Fibroblast of pulmonary artery (primary cell): Measurements from ENCODE around the gene ABCA2.

Experiments
- DNase-seq: peaks from one replicate; pipeline ENCODE4 v3.0.0-alpha.2; 2010; ENCODE audit warnings: low read depth
- H3K4me3 ChIP-seq: replicated peaks from 2 replicates; pipeline ENCODE4 v1.5.1; 2011; ENCODE audit warnings: low read depth, mild to moderate bottlenecking, control low read depth, low read length, moderate library complexity
- CTCF ChIP-seq: IDR thresholded peaks from 2 replicates; pipeline ENCODE4 v1.5.1; 2011; ENCODE audit warnings: mild to moderate bottlenecking, control low read depth, low read length, inconsistent platforms; ENCODE audit errors: missing control alignments

Gene ABCA2

GRCh38 chr9:137042751-137043727 lies 15.0 kb upstream of the ABCA2 start:
- no peak for DNase-seq
- H3K4me3 ChIP-seq = no peak overlapping the region
- TF ChIP-seq CTCF = no peak

DNA sequence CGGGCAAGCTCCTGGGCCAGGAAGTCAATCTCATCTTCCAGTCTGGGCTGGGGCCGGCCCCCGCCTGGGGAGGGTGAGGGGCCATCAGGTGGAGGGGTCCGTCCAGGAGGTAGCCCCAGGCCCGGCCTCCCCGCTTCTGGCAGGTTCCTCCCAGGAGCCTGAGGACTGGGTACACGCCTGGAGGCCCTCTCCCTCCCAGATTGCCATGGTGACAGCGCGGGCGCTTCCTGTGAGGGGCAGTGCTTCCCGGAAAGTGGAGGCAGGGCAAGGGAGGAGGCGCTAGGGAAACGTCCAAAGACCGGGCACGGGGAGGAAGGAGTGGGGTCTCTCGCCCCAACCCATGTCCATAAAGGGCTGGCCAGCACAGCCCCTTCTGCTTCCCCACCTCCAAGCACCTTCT lies 13.1 kb upstream of the ABCA2 start:
- TF ChIP-seq CTCF = no peak
- no peak for DNase-seq
- H3K4me3 ChIP-seq = no peak overlapping the region

DNA sequence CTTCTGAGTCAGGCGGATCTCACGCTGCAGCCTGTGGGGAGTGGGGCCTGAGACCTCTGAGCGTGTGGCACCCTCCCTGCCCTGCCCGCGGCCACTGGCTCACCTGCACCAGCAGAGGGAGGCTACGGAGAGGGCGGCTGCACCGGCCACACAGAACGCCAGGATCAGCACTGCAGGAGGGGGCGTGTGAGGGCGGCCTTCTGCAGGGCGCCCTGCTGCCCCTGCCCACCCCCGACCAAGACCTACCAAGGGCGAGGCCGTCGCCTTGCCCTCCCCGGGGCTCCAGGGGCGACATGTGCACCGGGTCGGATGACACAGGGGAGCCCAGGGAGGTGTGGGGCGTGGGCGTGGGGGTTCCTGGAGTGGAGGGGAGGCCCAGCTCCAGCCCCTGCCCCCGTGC lies 12.5 kb upstream of the ABCA2 start:
- DNase-seq = no peak
- H3K4me3 ChIP-seq = no peak overlapping the region
- TF ChIP-seq CTCF = no peak

DNA sequence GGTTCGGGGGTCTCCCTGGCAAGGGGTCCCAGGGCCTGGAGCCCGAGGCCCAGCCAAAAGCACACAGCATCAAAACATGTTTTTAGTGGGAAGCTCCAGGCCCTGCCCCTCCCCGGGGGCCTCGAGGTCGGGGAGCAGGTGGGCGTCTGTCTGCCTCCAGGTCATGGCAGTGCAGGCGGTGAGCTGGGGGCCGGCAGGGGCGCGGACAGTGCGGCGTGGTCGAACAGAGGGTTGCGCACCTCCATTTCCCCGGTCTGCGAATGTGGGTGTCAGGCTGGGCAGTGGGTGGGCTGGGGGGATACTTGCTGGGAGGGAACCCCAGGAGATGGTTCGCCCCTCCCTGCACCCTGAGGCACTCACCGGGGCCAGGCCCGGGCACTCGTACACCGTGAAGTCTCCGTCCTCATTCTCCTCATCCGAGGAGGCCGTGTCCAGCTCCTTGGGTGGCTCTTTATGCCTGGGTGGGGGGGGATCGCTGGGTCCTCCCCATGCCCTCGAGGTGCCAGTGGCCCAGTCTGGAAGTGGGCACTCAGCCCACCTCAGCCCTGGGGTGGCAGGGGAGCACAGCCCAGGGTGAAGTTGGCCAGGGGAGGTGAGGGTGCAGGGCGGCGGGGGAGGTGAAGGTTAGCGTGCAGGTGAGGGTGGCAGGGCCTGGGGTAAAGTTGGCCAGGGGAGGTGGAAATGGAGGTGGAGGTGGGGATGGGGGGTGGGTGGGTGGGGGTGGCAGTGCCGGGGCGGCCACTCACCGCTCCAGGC lies 11.8 kb upstream of the ABCA2 start:
- no peak for DNase-seq
- no peak overlapping the region for H3K4me3 ChIP-seq
- TF ChIP-seq CTCF = no peak

DNA sequence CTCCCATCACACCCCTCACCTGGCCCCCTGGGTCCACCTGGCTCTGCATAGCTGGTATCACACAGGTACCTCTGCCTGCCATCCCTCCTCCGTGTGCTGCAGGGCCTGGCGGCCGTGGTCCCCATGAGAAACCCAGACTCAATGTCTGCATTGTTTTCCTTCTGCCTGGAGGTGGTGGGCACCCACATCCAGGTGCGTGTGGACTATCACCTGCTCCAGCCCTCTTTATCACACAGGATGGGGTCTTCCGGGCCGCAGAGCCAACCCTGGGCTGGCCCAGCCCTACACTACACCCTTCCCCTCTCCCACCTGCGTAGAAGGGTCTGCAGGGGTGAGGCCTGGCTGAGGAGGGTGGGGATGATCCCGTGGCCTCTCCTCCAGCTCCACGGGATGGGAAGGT lies 10.9 kb upstream of the ABCA2 start:
- H3K4me3 ChIP-seq = no peak overlapping the region
- DNase-seq = no peak
- TF ChIP-seq CTCF = no peak

DNA sequence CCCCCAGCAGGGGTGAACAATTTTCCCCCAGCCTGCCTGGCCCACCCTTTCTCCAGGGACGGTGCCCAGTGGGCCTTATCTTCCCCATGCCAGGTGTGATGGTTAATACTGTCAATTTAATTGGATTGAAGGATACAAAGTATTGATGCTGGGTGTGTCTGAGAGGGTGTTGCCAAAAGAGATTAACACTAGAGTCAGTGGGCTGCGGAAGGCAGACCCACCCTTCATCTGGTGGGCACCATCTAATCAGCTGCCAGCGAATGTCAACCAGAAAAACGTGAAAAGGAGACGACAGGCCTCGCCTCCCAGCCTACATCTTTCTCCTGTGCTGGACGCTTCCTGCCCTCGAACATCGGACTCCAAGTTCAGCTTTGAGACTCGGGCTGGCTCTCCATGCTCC lies 9.4 kb upstream of the ABCA2 start:
- DNase-seq = no peak
- no peak overlapping the region for H3K4me3 ChIP-seq
- TF ChIP-seq CTCF = no peak
